Subcutaneous abdominal adipose tissue (tissue), 5 donors: Measurements from ENCODE around the gene BATF2.

Source experiments
- H3K27ac ChIP-seq: one replicate; pipeline ENCODE4 v1.7.0; 2013; ENCODE audit warnings: low read depth, mild to moderate bottlenecking, inconsistent platforms, low read length, moderate library complexity
- H3K27me3 ChIP-seq, 5 donors: one replicate each; pipeline ENCODE4 v1.7.0; 2013; ENCODE audit warnings: low read length in 5 of 5, inconsistent platforms in 1 of 5; ENCODE audit not compliant: control insufficient read depth in 5 of 5, insufficient read depth in 4 of 5
- H3K36me3 ChIP-seq, 5 donors: one replicate each; pipeline ENCODE4 v1.7.0; 2013; ENCODE audit warnings: low read length in 5 of 5; ENCODE audit not compliant: control insufficient read depth in 5 of 5, insufficient read depth in 5 of 5
- H3K4me1 ChIP-seq, 5 donors: one replicate each; pipeline ENCODE4 v1.7.0; 2013; ENCODE audit warnings: low read length in 5 of 5, mild to moderate bottlenecking in 3 of 5, moderate library complexity in 1 of 5; ENCODE audit not compliant: control insufficient read depth in 5 of 5, insufficient read depth in 5 of 5
- H3K4me3 ChIP-seq, 5 donors: one replicate each; pipeline ENCODE4 v1.7.0; 2013; ENCODE audit warnings: low read length in 5 of 5, low read depth in 1 of 5
- H3K9ac ChIP-seq, 5 donors: one replicate each; pipeline ENCODE4 v1.7.0; 2013; ENCODE audit warnings: low read length in 5 of 5, mild to moderate bottlenecking in 4 of 5, moderate library complexity in 3 of 5
- H3K9me3 ChIP-seq, 5 donors: one replicate each; pipeline ENCODE4 v1.7.0; 2013; ENCODE audit warnings: low read length in 5 of 5; ENCODE audit not compliant: control insufficient read depth in 5 of 5
- donor health status: healthy.
- donor health status: healthy.
- donor health status: healthy.
- donor health status: healthy.
- donor health status: healthy.

BATF2 gene

GRCh38 chr11:64974124-64974523 is 22.6 kb downstream of the BATF2 start:
- H3K9ac ChIP-seq = no peak overlapping the region
- H3K4me1 ChIP-seq = peaks cover 0 to 12% (median 12%) of the 10 kb centered on the region in 5 donors
- H3K27ac ChIP-seq = no peak overlapping the region
- no peak overlapping the region for H3K4me3 ChIP-seq
- H3K36me3 ChIP-seq = no peaks in the 10 kb centered on the region
- no peaks in the 10 kb centered on the region for H3K9me3 ChIP-seq
- H3K27me3 ChIP-seq = peaks cover 0 to 7% (median 0%) of the 10 kb centered on the region in 5 donors

DNA sequence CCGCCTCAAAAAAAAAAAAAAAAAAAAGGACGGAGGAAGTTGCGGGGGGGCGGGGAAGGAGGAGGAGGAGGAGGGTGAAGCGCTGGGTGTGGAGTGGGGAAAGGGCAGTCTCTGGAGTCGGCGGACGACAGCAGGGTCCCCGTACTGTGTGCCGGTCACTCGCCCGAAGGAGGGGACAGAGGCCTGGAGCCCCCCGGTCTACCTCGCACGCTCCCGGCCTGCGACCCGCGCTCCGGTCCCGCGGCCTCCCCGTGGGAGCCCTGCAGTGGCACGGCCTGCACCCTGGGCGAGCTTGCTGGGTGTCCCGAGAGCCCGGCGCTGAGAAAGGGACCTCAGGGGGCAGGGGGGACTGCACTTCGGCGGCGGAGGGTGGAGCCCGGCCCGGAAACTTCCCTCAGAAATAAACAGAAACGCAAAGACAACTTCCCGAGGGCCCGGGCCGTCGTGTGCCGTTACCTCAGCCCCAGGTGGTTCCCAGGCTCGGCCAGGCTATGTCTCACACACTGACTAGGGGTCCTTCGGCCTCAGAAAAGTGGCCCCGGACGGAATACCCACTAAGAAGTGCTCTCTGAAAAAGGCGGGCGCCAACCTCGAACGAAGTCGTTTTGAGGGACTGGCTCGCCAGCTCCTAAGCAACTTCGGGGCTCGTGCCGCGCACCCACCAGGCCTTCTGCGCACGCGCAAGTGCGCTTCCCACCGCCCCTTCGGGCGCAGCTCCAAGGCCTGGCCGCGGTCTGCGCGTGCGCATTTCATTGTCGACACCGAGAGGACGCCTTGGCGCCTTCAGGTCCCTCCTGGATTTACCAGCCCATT is 25.1 kb downstream of the BATF2 start, which contains the start of gene MAJIN:
Gene MAJIN, minus strand, starts transcription at position 688 of the 813 bp plus-strand sequence. CDS start 12,703 bp downstream, outside the sequence.
- Histone ChIP-seq H3K27ac (no peak within 1 kb of the TSS), H3K9me3 (no peaks in the 10 kb centered on the region), H3K9ac (peak within 1 kb of the TSS in 4 of 5 donors; percentile 7 to 56 (median 45)), H3K4me3 (peak within 1 kb of the TSS; percentile 56 to 71 (median 60)), H3K27me3 (peaks cover 0 to 4% (median 0%) of the 10 kb centered on the region in 5 donors), H3K4me1 (peaks cover 0 to 12% (median 12%) of the 10 kb centered on the region in 5 donors), H3K36me3 (no peaks in the 10 kb centered on the region)

GRCh38 chr11:64970731-64971151 is 26.0 kb downstream of the BATF2 start:
- Histone ChIP-seq H3K27ac (no peak overlapping the region), H3K36me3 (no peaks in the 10 kb centered on the region), H3K4me1 (peaks cover 0 to 12% (median 12%) of the 10 kb centered on the region in 5 donors), H3K4me3 (no peak overlapping the region), H3K27me3 (no peaks in the 10 kb centered on the region), H3K9ac (no peak overlapping the region), H3K9me3 (no peaks in the 10 kb centered on the region)

DNA sequence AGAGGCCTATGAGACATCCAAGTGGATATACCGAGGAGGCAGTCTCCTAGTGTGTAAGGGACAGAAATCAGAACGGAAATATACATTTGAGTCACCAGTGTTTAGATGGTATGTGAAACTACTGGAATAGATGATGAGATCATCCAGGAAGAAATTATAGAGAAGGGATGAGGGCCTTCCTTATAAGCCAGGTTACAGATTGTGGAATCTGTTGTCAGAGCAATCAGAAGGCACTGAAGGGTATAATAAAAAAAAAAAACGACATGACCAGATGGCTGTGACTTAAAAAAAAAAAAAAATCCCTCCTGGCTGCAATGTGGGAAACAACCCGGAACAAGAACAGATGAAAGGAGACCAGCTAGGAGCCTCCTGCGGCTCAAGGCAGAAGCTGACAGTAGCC is 27.6 kb downstream of the BATF2 start:
- Histone ChIP-seq H3K9ac (peak overlapping the region in 1 of 5 donors; percentile 4), H3K27ac (no peak overlapping the region), H3K4me1 (peaks cover 0 to 12% (median 12%) of the 10 kb centered on the region in 5 donors), H3K36me3 (no peaks in the 10 kb centered on the region), H3K27me3 (no peaks in the 10 kb centered on the region), H3K4me3 (no peak overlapping the region), H3K9me3 (no peaks in the 10 kb centered on the region)

DNA sequence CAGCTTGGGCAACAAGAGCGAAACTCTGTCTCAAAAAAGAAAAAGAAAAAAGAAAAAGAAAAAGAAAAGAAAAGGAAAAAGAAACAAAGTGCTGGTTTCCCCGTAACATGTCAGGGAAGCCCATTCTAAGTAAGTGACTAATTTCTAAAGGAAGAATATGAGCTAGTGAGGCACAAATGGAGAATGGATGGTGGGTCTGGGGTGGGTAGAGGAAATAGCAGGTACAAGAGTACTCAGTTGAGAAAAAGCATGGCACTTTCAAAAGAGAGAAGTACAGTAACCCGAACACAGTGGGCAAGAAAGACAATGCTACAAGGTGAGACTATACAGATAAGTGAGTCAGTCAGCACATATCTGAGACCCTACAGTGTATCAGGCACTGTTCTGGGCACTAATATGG is 29.4 kb downstream of the BATF2 start:
- Histone ChIP-seq H3K9ac (no peak overlapping the region), H3K9me3 (no peaks in the 10 kb centered on the region), H3K4me1 (peaks cover 0 to 11% (median 11%) of the 10 kb centered on the region in 5 donors), H3K27me3 (no peaks in the 10 kb centered on the region), H3K4me3 (no peak overlapping the region), H3K36me3 (no peaks in the 10 kb centered on the region), H3K27ac (no peak overlapping the region)

GRCh38 chr11:64963072-64963631 is 33.6 kb downstream of the BATF2 start:
- Histone ChIP-seq H3K27me3 (no peaks in the 10 kb centered on the region), H3K27ac (no peak overlapping the region), H3K4me3 (no peak overlapping the region)

GRCh38 chr11:64960719-64961118 is 36.1 kb downstream of the BATF2 start:
- Histone ChIP-seq H3K27me3 (no peaks in the 10 kb centered on the region), H3K4me1 (peaks cover 0 to 4% (median 0%) of the 10 kb centered on the region in 5 donors), H3K27ac (no peak overlapping the region), H3K9me3 (no peaks in the 10 kb centered on the region), H3K4me3 (no peak overlapping the region), H3K36me3 (no peaks in the 10 kb centered on the region), H3K9ac (peak overlapping the region in 1 of 5 donors; percentile 30)

More at GRCh38 chr11:64963072-64963631, 33.6 kb downstream of the BATF2 start:
- Histone ChIP-seq H3K9me3 (no peaks in the 10 kb centered on the region), H3K9ac (no peak overlapping the region), H3K36me3 (no peaks in the 10 kb centered on the region), H3K4me1 (peaks cover 0 to 4% (median 0%) of the 10 kb centered on the region in 5 donors)

GRCh38 chr11:64959498-64959897 is 37.3 kb downstream of the BATF2 start:
- Histone ChIP-seq H3K9me3 (no peaks in the 10 kb centered on the region), H3K4me3 (no peak overlapping the region), H3K9ac (no peak overlapping the region), H3K27me3 (no peaks in the 10 kb centered on the region), H3K27ac (no peak overlapping the region), H3K36me3 (no peaks in the 10 kb centered on the region), H3K4me1 (peaks cover 0 to 4% (median 0%) of the 10 kb centered on the region in 5 donors)

GRCh38 chr11:64954201-64954600 is 42.6 kb downstream of the BATF2 start:
- H3K9ac ChIP-seq = no peak overlapping the region
- H3K4me3 ChIP-seq = no peak overlapping the region
- H3K36me3 ChIP-seq = no peaks in the 10 kb centered on the region
- no peaks in the 10 kb centered on the region for H3K9me3 ChIP-seq
- no peaks in the 10 kb centered on the region for H3K4me1 ChIP-seq
- no peaks in the 10 kb centered on the region for H3K27me3 ChIP-seq
- H3K27ac ChIP-seq = no peak overlapping the region

- H3K27me3 ChIP-seq = no peaks in the 10 kb centered on the region
- no peaks in the 10 kb centered on the region for H3K36me3 ChIP-seq
- no peak overlapping the region for H3K27ac ChIP-seq
- no peak overlapping the region for H3K9ac ChIP-seq
- no peaks in the 10 kb centered on the region for H3K4me1 ChIP-seq
- no peaks in the 10 kb centered on the region for H3K9me3 ChIP-seq
- H3K4me3 ChIP-seq = no peak overlapping the region
Measured at GRCh38 chr11:64951529-64951928, 45.2 kb downstream of the BATF2 start.
